HG03460 (cell line): ENCODE results near the gene FSTL5.

Experiments
- ATAC-seq: cut with Tn5 transposase; IDR thresholded peaks from one replicate; pipeline ENCODE4 v1.9.1; 2021; ENCODE audit not compliant: unreplicated experiment

FSTL5 gene

GRCh38 chr4:161466316-161466715, 697.5 kb downstream of the FSTL5 start:
- no peak for ATAC-seq

GRCh38 chr4:161463436-161463835, 700.4 kb downstream of the FSTL5 start:
- ATAC-seq: no peak

- ATAC-seq: no peak
Observed at GRCh38 chr4:161457906-161458305, 705.9 kb downstream of the FSTL5 start.

- no peak for ATAC-seq
Observed at GRCh38 chr4:161457311-161457710, 706.5 kb downstream of the FSTL5 start.

GRCh38 chr4:161454860-161455259, 708.9 kb downstream of the FSTL5 start:
- ATAC-seq: no peak

- no peak for ATAC-seq
Observed at GRCh38 chr4:161448550-161449180, 715.1 kb downstream of the FSTL5 start.

GRCh38 chr4:161444626-161445025, 719.2 kb downstream of the FSTL5 start:
- no peak for ATAC-seq

- no peak for ATAC-seq
Observed at GRCh38 chr4:161442921-161443320, 720.9 kb downstream of the FSTL5 start.

GRCh38 chr4:161438096-161438495, 725.7 kb downstream of the FSTL5 start:
- ATAC-seq: no peak

GRCh38 chr4:161428180-161428965, 735.4 kb downstream of the FSTL5 start:
- no peak for ATAC-seq

GRCh38 chr4:161419822-161420221, 744.0 kb downstream of the FSTL5 start:
- no peak for ATAC-seq

- ATAC-seq: no peak
Observed at GRCh38 chr4:161411901-161412300, 751.9 kb downstream of the FSTL5 start.

GRCh38 chr4:161404346-161405110, 759.3 kb downstream of the FSTL5 start:
- ATAC-seq: no peak

GRCh38 chr4:161403781-161404180, 760.0 kb downstream of the FSTL5 start:
- ATAC-seq: no peak

- ATAC-seq: no peak
Observed at GRCh38 chr4:161393602-161394001, 770.2 kb downstream of the FSTL5 start.

- no peak for ATAC-seq
Observed at GRCh38 chr4:161382655-161383054, 781.1 kb downstream of the FSTL5 start.

GRCh38 chr4:161376275-161376674, 787.5 kb downstream of the FSTL5 start:
- no peak for ATAC-seq

- no peak for ATAC-seq
Observed at GRCh38 chr4:161364681-161365080, 799.1 kb downstream of the FSTL5 start.

- no peak for ATAC-seq
Observed at GRCh38 chr4:161360982-161361381, 802.8 kb downstream of the FSTL5 start.

- ATAC-seq: no peak
Observed at GRCh38 chr4:161359491-161359890, 804.3 kb downstream of the FSTL5 start.

GRCh38 chr4:161356351-161356750, 807.4 kb downstream of the FSTL5 start:
- ATAC-seq: no peak

GRCh38 chr4:161350946-161351345, 812.9 kb downstream of the FSTL5 start:
- no peak for ATAC-seq
